ENCODE results near the gene NDST4.

NDST4 gene

GRCh38 chr4:114879916-114880669, 233.3 kb downstream of the NDST4 start:
- ChIA-PET CTCF (no interaction called here), POLR2A (no interaction called here)
- TF ChIP-seq ZNF384 (IDR thresholded peaks at IDR 0.05): no peak
- TF ChIP-seq BHLHE40 (IDR thresholded peaks at IDR 0.05; ENCODE audit: borderline replicate concordance): no peak
- no peak for DNase-seq (ENCODE audit: extremely low spot score)

- POLR2A ChIA-PET: no interaction called here
- DNase-seq (ENCODE audit: extremely low spot score): no peak
- CTCF ChIA-PET: no interaction called here
- TF ChIP-seq SP1 (IDR thresholded peaks at IDR 0.05): no peak
- no peak for TF ChIP-seq FOXK2 (IDR thresholded peaks at IDR 0.05)
- no peak for TF ChIP-seq ZNF384 (IDR thresholded peaks at IDR 0.05)
- TF ChIP-seq PKNOX1 (IDR thresholded peaks at IDR 0.05): no peak
- no peak for TF ChIP-seq ELF4 (IDR thresholded peaks at IDR 0.05)
- no peak for TF ChIP-seq TARDBP (IDR thresholded peaks at IDR 0.05)
- no peak for TF ChIP-seq FOXM1 (IDR thresholded peaks at IDR 0.05; ENCODE audit: borderline replicate concordance)
- no peak for TF ChIP-seq L3MBTL2 (conservative IDR thresholded peaks at IDR 0.05)
- no peak for TF ChIP-seq FOXA1 (IDR thresholded peaks at IDR 0.05)
- no peak for TF ChIP-seq LEF1 (IDR thresholded peaks at IDR 0.05; ENCODE audit: borderline replicate concordance)
Measured at GRCh38 chr4:114875630-114876029, 237.8 kb downstream of the NDST4 start.

- POLR2A ChIA-PET: no interaction called here
- CTCF ChIA-PET: no interaction called here
- TF ChIP-seq HDGF (IDR thresholded peaks at IDR 0.05; ENCODE audit: borderline replicate concordance) (no peak), ELF4 (IDR thresholded peaks at IDR 0.05) (no peak), TARDBP (IDR thresholded peaks at IDR 0.05) (no peak), LEF1 (IDR thresholded peaks at IDR 0.05; ENCODE audit: borderline replicate concordance) (no peak), SUZ12 (IDR thresholded peaks at IDR 0.05) (no peak), FOXK2 (IDR thresholded peaks at IDR 0.05) (no peak), ZNF384 (IDR thresholded peaks at IDR 0.05) (no peak), CTBP1 (IDR thresholded peaks at IDR 0.05; ENCODE audit: borderline replicate concordance) (no peak), SP1 (IDR thresholded peaks at IDR 0.05) (no peak), PKNOX1 (IDR thresholded peaks at IDR 0.05) (no peak), BHLHE40 (IDR thresholded peaks at IDR 0.05; ENCODE audit: borderline replicate concordance) (no peak), FOXA1 (IDR thresholded peaks at IDR 0.05) (no peak), FOXM1 (IDR thresholded peaks at IDR 0.05; ENCODE audit: borderline replicate concordance) (no peak), L3MBTL2 (conservative IDR thresholded peaks at IDR 0.05) (no peak), ARNT (IDR thresholded peaks at IDR 0.05) (no peak), NFRKB (IDR thresholded peaks at IDR 0.05) (no peak)
- no peak for DNase-seq (ENCODE audit: extremely low spot score)
Measured at GRCh38 chr4:114874321-114874720, 239.1 kb downstream of the NDST4 start.

GRCh38 chr4:114870987-114871386, 242.4 kb downstream of the NDST4 start:
- CTCF ChIA-PET: no interaction called here
- no peak for TF ChIP-seq ELF4 (IDR thresholded peaks at IDR 0.05)
- TF ChIP-seq ZNF384 (IDR thresholded peaks at IDR 0.05): no peak
- TF ChIP-seq BHLHE40 (IDR thresholded peaks at IDR 0.05; ENCODE audit: borderline replicate concordance): no peak
- no peak for TF ChIP-seq SP1 (IDR thresholded peaks at IDR 0.05)
- POLR2A ChIA-PET: no interaction called here
- no peak for DNase-seq (ENCODE audit: extremely low spot score)

- CTCF ChIA-PET: interaction anchor here (0.5 to 1.0 kb wide), 2 partner anchors 59 to 1995 kb away, joined by 3 read pairs; no protein-coding TSS in a partner anchor
Measured at GRCh38 chr4:114866901-114867670, 246.3 kb downstream of the NDST4 start.

GRCh38 chr4:114864060-114864459, 249.4 kb downstream of the NDST4 start:
- TF ChIP-seq FOXK2 (IDR thresholded peaks at IDR 0.05) (no peak), FOXA1 (IDR thresholded peaks at IDR 0.05) (no peak), BHLHE40 (IDR thresholded peaks at IDR 0.05; ENCODE audit: borderline replicate concordance) (no peak), LEF1 (IDR thresholded peaks at IDR 0.05; ENCODE audit: borderline replicate concordance) (no peak), TARDBP (IDR thresholded peaks at IDR 0.05) (no peak), FOXM1 (IDR thresholded peaks at IDR 0.05; ENCODE audit: borderline replicate concordance) (no peak), SUZ12 (IDR thresholded peaks at IDR 0.05) (no peak)
- ChIA-PET POLR2A (no interaction called here), CTCF (no interaction called here)
- no peak for DNase-seq (ENCODE audit: extremely low spot score)

More at GRCh38 chr4:114866901-114867670, 246.3 kb downstream of the NDST4 start:
- no peak for DNase-seq (ENCODE audit: extremely low spot score)
- TF ChIP-seq ZNF384 (IDR thresholded peaks at IDR 0.05): no peak
- no peak for TF ChIP-seq FOXA1 (IDR thresholded peaks at IDR 0.05)
- TF ChIP-seq CTBP1 (IDR thresholded peaks at IDR 0.05; ENCODE audit: borderline replicate concordance): no peak
- POLR2A ChIA-PET: no interaction called here

GRCh38 chr4:114860786-114861185, 252.6 kb downstream of the NDST4 start:
- no peak for DNase-seq (ENCODE audit: extremely low spot score)
- POLR2A ChIA-PET: no interaction called here
- TF ChIP-seq ELF4 (IDR thresholded peaks at IDR 0.05) (no peak), L3MBTL2 (conservative IDR thresholded peaks at IDR 0.05) (no peak), BHLHE40 (IDR thresholded peaks at IDR 0.05; ENCODE audit: borderline replicate concordance) (no peak), FOXM1 (IDR thresholded peaks at IDR 0.05; ENCODE audit: borderline replicate concordance) (no peak), SUZ12 (IDR thresholded peaks at IDR 0.05) (no peak), HDGF (IDR thresholded peaks at IDR 0.05; ENCODE audit: borderline replicate concordance) (no peak), FOXK2 (IDR thresholded peaks at IDR 0.05) (no peak), TARDBP (IDR thresholded peaks at IDR 0.05) (no peak), SP1 (IDR thresholded peaks at IDR 0.05) (no peak), FOXA1 (IDR thresholded peaks at IDR 0.05) (no peak), LEF1 (IDR thresholded peaks at IDR 0.05; ENCODE audit: borderline replicate concordance) (no peak), CTBP1 (IDR thresholded peaks at IDR 0.05; ENCODE audit: borderline replicate concordance) (no peak), PKNOX1 (IDR thresholded peaks at IDR 0.05) (no peak), ARNT (IDR thresholded peaks at IDR 0.05) (no peak), NFRKB (IDR thresholded peaks at IDR 0.05) (no peak), ZNF384 (IDR thresholded peaks at IDR 0.05) (no peak)
- CTCF ChIA-PET: no interaction called here

All from HEK293T (cell line).